IPS-20b (cell line): ENCODE data around the gene RSPH9.
A peak's percentile ranks its signal among the peaks of the same experiment; 100 is the strongest.

Experiments
- H3K27ac ChIP-seq: one replicate; pipeline ENCODE4 v1.5.1; 2013; ENCODE audit warnings: low read length
- H3K27me3 ChIP-seq: 2 replicates; pipeline ENCODE4 v1.6.1; 2013; ENCODE audit warnings: mild to moderate bottlenecking, low read length, inconsistent platforms; ENCODE audit not compliant: insufficient read depth
- H3K36me3 ChIP-seq: 2 replicates; pipeline ENCODE4 v1.6.1; 2013; ENCODE audit warnings: low read depth, mild to moderate bottlenecking, inconsistent platforms, low read length, moderate library complexity; ENCODE audit not compliant: insufficient read depth
- H3K4me1 ChIP-seq: 2 replicates; pipeline ENCODE4 v1.6.1; 2013; ENCODE audit warnings: mild to moderate bottlenecking, control low read depth, inconsistent platforms, low read length, moderate library complexity; ENCODE audit not compliant: insufficient read depth
- H3K4me3 ChIP-seq: 2 replicates; pipeline ENCODE4 v1.5.1; 2013; ENCODE audit warnings: mild to moderate bottlenecking, low read length, inconsistent platforms
- H3K9ac ChIP-seq: 2 replicates; pipeline ENCODE4 v1.6.1; 2013; ENCODE audit warnings: low read depth, mild to moderate bottlenecking, inconsistent platforms, low read length, moderate library complexity
- H3K9me3 ChIP-seq: 2 replicates; pipeline ENCODE4 v1.6.1; 2013; ENCODE audit warnings: mild to moderate bottlenecking, low read depth, low read length, inconsistent platforms; ENCODE audit not compliant: insufficient read depth

Gene RSPH9

GRCh38 chr6:43682724-43683429, 38.0 kb downstream of the RSPH9 start:
- Histone ChIP-seq H3K4me1 (peaks cover 6% of the 10 kb centered on the region), H3K27me3 (no peaks in the 10 kb centered on the region), H3K9me3 (no peaks in the 10 kb centered on the region), H3K36me3 (peaks cover 37% of the 10 kb centered on the region), H3K27ac (no peak overlapping the region), H3K4me3 (no peak overlapping the region), H3K9ac (no peak overlapping the region)

GRCh38 chr6:43683708-43684455, 39.0 kb downstream of the RSPH9 start:
- H3K27ac ChIP-seq: no peak overlapping the region
- H3K36me3 ChIP-seq: peaks cover 27% of the 10 kb centered on the region
- no peak overlapping the region for H3K9ac ChIP-seq
- no peaks in the 10 kb centered on the region for H3K27me3 ChIP-seq
- no peak overlapping the region for H3K4me3 ChIP-seq
- peaks cover 11% of the 10 kb centered on the region for H3K4me1 ChIP-seq
- H3K9me3 ChIP-seq: no peaks in the 10 kb centered on the region

GRCh38 chr6:43687079-43687436, 42.2 kb downstream of the RSPH9 start:
- H3K27ac ChIP-seq: no peak overlapping the region
- no peaks in the 10 kb centered on the region for H3K9me3 ChIP-seq
- peak overlapping the region; percentile 92 for H3K4me3 ChIP-seq
- H3K36me3 ChIP-seq: no peaks in the 10 kb centered on the region
- peaks cover 11% of the 10 kb centered on the region for H3K4me1 ChIP-seq
- peak overlapping the region; percentile 94 for H3K9ac ChIP-seq
- no peaks in the 10 kb centered on the region for H3K27me3 ChIP-seq

- H3K36me3 ChIP-seq: no peaks in the 10 kb centered on the region
- peak within 1 kb of the TSS; percentile 94 for H3K9ac ChIP-seq
- H3K4me3 ChIP-seq: peak within 1 kb of the TSS; percentile 92
- H3K9me3 ChIP-seq: no peaks in the 10 kb centered on the region
- H3K27me3 ChIP-seq: no peaks in the 10 kb centered on the region
- peaks cover 11% of the 10 kb centered on the region for H3K4me1 ChIP-seq
- no peak within 1 kb of the TSS for H3K27ac ChIP-seq
Observed at GRCh38 chr6:43687437-43688347, 42.9 kb downstream of the RSPH9 start, which contains the start of gene MRPS18A. Gene MRPS18A (minus strand): TSS chr6:43687791. CDS start chr6:43687779, 12 bp downstream.

GRCh38 chr6:43689421-43689820, 44.6 kb downstream of the RSPH9 start:
- no peak overlapping the region for H3K4me3 ChIP-seq
- H3K36me3 ChIP-seq: no peaks in the 10 kb centered on the region
- H3K27me3 ChIP-seq: no peaks in the 10 kb centered on the region
- no peaks in the 10 kb centered on the region for H3K9me3 ChIP-seq
- peaks cover 11% of the 10 kb centered on the region for H3K4me1 ChIP-seq
- no peak overlapping the region for H3K27ac ChIP-seq
- no peak overlapping the region for H3K9ac ChIP-seq

GRCh38 chr6:43695215-43695966, 50.6 kb downstream of the RSPH9 start:
- no peaks in the 10 kb centered on the region for H3K36me3 ChIP-seq
- H3K27ac ChIP-seq: no peak overlapping the region
- H3K9me3 ChIP-seq: no peaks in the 10 kb centered on the region
- H3K9ac ChIP-seq: no peak overlapping the region; the same call in 1 of the 2 replicates
- 0 out of 2 replicates have a peak overlapping the region, but pooled peaks have one; percentile 0 for H3K4me3 ChIP-seq
- no peaks in the 10 kb centered on the region for H3K27me3 ChIP-seq
- peaks cover 31% of the 10 kb centered on the region for H3K4me1 ChIP-seq

GRCh38 chr6:43695967-43696291, 51.1 kb downstream of the RSPH9 start:
- H3K27ac ChIP-seq: no peak overlapping the region
- H3K4me3 ChIP-seq: 0 out of 2 replicates have a peak overlapping the region, but pooled peaks have one; percentile 0
- no peaks in the 10 kb centered on the region for H3K9me3 ChIP-seq
- H3K27me3 ChIP-seq: no peaks in the 10 kb centered on the region
- H3K4me1 ChIP-seq: peaks cover 31% of the 10 kb centered on the region
- H3K9ac ChIP-seq: peak overlapping the region; percentile 7; the same call in 1 of the 2 replicates
- H3K36me3 ChIP-seq: no peaks in the 10 kb centered on the region

- H3K4me3 ChIP-seq: no peak overlapping the region
- H3K27me3 ChIP-seq: no peaks in the 10 kb centered on the region
- H3K27ac ChIP-seq: no peak overlapping the region
Observed at GRCh38 chr6:43697421-43697820, 52.6 kb downstream of the RSPH9 start.

GRCh38 chr6:43698584-43699349, 53.9 kb downstream of the RSPH9 start:
- no peaks in the 10 kb centered on the region for H3K27me3 ChIP-seq
- no peak overlapping the region for H3K9ac ChIP-seq
- peaks cover 52% of the 10 kb centered on the region for H3K4me1 ChIP-seq
- no peak overlapping the region for H3K27ac ChIP-seq
- H3K4me3 ChIP-seq: no peak overlapping the region
- no peaks in the 10 kb centered on the region for H3K9me3 ChIP-seq
- H3K36me3 ChIP-seq: no peaks in the 10 kb centered on the region

More at GRCh38 chr6:43697421-43697820, 52.6 kb downstream of the RSPH9 start:
- Histone ChIP-seq H3K9me3 (no peaks in the 10 kb centered on the region), H3K9ac (no peak overlapping the region), H3K36me3 (no peaks in the 10 kb centered on the region), H3K4me1 (peaks cover 44% of the 10 kb centered on the region)

- no peak overlapping the region for H3K27ac ChIP-seq
- no peak overlapping the region for H3K4me3 ChIP-seq
- H3K9ac ChIP-seq: no peak overlapping the region
Observed at GRCh38 chr6:43699564-43700186, 54.8 kb downstream of the RSPH9 start.

More at GRCh38 chr6:43699564-43700186, 54.8 kb downstream of the RSPH9 start:
- no peaks in the 10 kb centered on the region for H3K9me3 ChIP-seq
- no peaks in the 10 kb centered on the region for H3K27me3 ChIP-seq
- H3K4me1 ChIP-seq: peaks cover 55% of the 10 kb centered on the region
- H3K36me3 ChIP-seq: no peaks in the 10 kb centered on the region
